Mucosa of descending colon (tissue), 3 donors: ENCODE results near the gene PHEX. TPM values are rescaled to one million over a fixed set of nuclear protein-coding genes. Genes with fewer than 3 reads are reported as not detected.

Experiments used
- ATAC-seq: fragments of 200-7000 bp; cut with Tn5 transposase; one replicate; pipeline ENCODE4 v1.9.1; 2020; ENCODE audit warnings: mild to moderate bottlenecking, moderate library complexity
- DNase-seq, 3 donors: peaks; one replicate each; pipeline ENCODE4 v3.0.0-alpha.2; 2020
- H3K36me3 ChIP-seq: fragments of 200-600 bp; one replicate; pipeline ENCODE4 v1.8.0; 2021; ENCODE audit warnings: low read depth, mild to moderate bottlenecking
- H3K4me1 ChIP-seq: fragments of 200-600 bp; one replicate; pipeline ENCODE4 v1.8.0; 2021; ENCODE audit warnings: low read depth, mild to moderate bottlenecking
- H3K4me3 ChIP-seq: fragments of 200-600 bp; one replicate; pipeline ENCODE4 v1.8.0; 2021; ENCODE audit warnings: mild to moderate bottlenecking
- H3K9me3 ChIP-seq: fragments of 200-600 bp; one replicate; pipeline ENCODE4 v1.8.0; 2021; ENCODE audit warnings: mild to moderate bottlenecking
- CTCF ChIP-seq: fragments of 200-600 bp; IDR thresholded peaks from one replicate; pipeline ENCODE4 v1.8.0; 2022; ENCODE audit warnings: antibody characterized with exemption, mild to moderate bottlenecking
- intact Hi-C, 2 donors: fragments of 100-400 bp; cut with DNase I in 1 of 2; cut with micrococcal nuclease in 1 of 2; formaldehyde crosslinking; loops; one replicate each; pipeline versions ENCODE4 v1.11.0 to v1.11.1; 2022; cut with DNase I, micrococcal nuclease
- total RNA-seq, 3 donors: library from RNA; stranded (reverse); fragmentation: NEBNext Ultra II Directional in 2 of 3; extraction: Animal tissue kit (Norgen Biotek cat#: 25700) in 2 of 3; gene quantifications; one replicate each; pipeline versions ENCODE4 v1.2.1 to v1.2.4, GENCODE V29; 2021 to 2023
- donor health status: DM: no; HTN: no; CAD: no; lungs with moderate emphysema.
- donor health status: DM: no; HTN: no; CAD: no.
- donor health status: DM: no; HTN: yes; CAD: no.

The PHEX gene
- total RNA-seq, 3 donors from 2014 or later = 0.19 TPM; not detected in 1

DNA sequence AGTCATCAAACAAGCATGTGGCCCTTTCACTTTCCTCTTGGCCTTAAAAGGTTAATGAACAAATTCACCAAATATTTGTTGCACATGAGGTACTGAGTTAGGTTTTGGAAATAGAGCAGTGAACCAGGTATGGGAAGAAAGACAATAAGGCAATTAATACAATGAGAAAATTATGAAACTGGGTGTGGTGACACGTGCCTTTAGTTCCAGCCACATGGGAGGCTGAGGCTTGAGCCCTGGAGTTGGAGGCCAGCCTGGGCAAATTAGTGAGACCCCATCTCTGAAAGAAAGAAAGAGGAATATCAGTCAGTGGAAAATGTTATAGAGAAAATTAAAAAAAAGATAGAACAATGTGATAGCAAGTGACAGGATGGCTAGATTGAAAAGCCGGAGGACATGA is 8.1 kb downstream of the PHEX start:
- DNase-seq (no peak), ATAC-seq (no peak)
- H3K36me3 ChIP-seq = no peaks in the 10 kb centered on the region
- H3K4me3 ChIP-seq = no peak overlapping the region
- TF ChIP-seq CTCF = no peak
- H3K4me1 ChIP-seq = no peaks in the 10 kb centered on the region
- no peaks in the 10 kb centered on the region for H3K9me3 ChIP-seq
- intact Hi-C loops = no loop called here

- H3K4me3 ChIP-seq = no peak overlapping the region
- no peaks in the 10 kb centered on the region for H3K4me1 ChIP-seq
- ATAC-seq (no peak), DNase-seq (no peak)
- H3K36me3 ChIP-seq = no peaks in the 10 kb centered on the region
- no peaks in the 10 kb centered on the region for H3K9me3 ChIP-seq
- intact Hi-C loops = no loop called here
- no peak for TF ChIP-seq CTCF
Observed at GRCh38 chrX:22041907-22042530, 9.9 kb downstream of the PHEX start.

DNA sequence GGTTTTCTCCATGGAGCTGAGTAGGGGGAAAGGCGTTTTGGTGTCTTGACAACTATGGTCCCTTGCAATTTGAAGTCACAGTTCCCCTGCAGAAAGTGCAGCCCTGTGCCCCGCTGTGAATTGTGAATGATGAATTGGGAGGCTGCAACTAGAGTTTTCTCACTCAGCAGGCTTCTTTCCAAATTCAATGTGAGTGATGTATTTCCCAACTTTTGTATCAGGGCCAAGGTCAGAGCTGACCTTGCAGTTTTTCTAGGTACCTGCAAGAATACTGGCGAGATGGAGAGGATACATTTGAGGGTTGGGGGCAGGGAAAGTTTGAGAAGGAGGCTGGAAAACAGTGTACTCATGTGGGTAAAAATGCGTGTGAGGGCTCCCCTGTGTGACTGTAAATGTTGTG is 11.7 kb downstream of the PHEX start:
- no peak for DNase-seq

DNA sequence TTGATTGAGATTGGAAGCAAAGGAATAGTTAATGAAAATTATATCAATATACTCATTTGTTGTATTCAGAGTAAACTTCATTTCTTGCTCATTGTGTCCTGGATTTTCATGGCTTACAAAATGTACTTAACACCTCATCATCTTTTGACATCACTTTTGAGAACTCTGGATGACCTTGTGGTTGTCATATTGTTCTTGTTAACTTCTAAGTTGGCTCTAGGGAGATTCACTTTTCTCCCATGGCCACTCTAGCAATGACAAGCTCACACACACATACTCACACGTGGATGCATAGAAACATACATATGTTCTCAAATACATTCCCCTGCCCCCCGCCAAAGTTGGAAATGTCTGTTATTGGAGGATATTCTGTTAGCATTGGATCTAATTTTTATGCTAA is 15.3 kb downstream of the PHEX start:
- intact Hi-C loops = no loop called here
- no peak for TF ChIP-seq CTCF
- Histone ChIP-seq H3K9me3 (no peaks in the 10 kb centered on the region), H3K36me3 (no peaks in the 10 kb centered on the region), H3K4me3 (no peak overlapping the region), H3K4me1 (no peaks in the 10 kb centered on the region)
- DNase-seq (no peak), ATAC-seq (no peak)

More for the DNA sequence above, 11.7 kb downstream of the PHEX start:
- intact Hi-C loops = no loop called here
- TF ChIP-seq CTCF = no peak
- Histone ChIP-seq H3K9me3 (no peaks in the 10 kb centered on the region), H3K4me1 (no peaks in the 10 kb centered on the region), H3K36me3 (no peaks in the 10 kb centered on the region), H3K4me3 (no peak overlapping the region)
- ATAC-seq = no peak

- intact Hi-C loops = no loop called here
- no peak for TF ChIP-seq CTCF
- DNase-seq (no peak), ATAC-seq (no peak)
- no peaks in the 10 kb centered on the region for H3K4me1 ChIP-seq
- H3K4me3 ChIP-seq = no peak overlapping the region
- H3K36me3 ChIP-seq = no peaks in the 10 kb centered on the region
- no peaks in the 10 kb centered on the region for H3K9me3 ChIP-seq
Observed at GRCh38 chrX:22053481-22053880, 21.4 kb downstream of the PHEX start.

GRCh38 chrX:22056235-22056634 is 24.1 kb downstream of the PHEX start:
- no peaks in the 10 kb centered on the region for H3K9me3 ChIP-seq
- intact Hi-C loops = no loop called here
- no peak for DNase-seq
- ATAC-seq = no peak
- no peaks in the 10 kb centered on the region for H3K36me3 ChIP-seq
- H3K4me3 ChIP-seq = no peak overlapping the region
- H3K4me1 ChIP-seq = no peaks in the 10 kb centered on the region
- no peak for TF ChIP-seq CTCF
